ENCODE measurements around the gene TEX10.

- TF ChIP-seq, protein P1, sequence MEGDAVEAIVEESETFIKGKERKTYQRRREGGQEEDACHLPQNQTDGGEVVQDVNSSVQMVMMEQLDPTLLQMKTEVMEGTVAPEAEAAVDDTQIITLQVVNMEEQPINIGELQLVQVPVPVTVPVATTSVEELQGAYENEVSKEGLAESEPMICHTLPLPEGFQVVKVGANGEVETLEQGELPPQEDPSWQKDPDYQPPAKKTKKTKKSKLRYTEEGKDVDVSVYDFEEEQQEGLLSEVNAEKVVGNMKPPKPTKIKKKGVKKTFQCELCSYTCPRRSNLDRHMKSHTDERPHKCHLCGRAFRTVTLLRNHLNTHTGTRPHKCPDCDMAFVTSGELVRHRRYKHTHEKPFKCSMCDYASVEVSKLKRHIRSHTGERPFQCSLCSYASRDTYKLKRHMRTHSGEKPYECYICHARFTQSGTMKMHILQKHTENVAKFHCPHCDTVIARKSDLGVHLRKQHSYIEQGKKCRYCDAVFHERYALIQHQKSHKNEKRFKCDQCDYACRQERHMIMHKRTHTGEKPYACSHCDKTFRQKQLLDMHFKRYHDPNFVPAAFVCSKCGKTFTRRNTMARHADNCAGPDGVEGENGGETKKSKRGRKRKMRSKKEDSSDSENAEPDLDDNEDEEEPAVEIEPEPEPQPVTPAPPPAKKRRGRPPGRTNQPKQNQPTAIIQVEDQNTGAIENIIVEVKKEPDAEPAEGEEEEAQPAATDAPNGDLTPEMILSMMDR (IDR thresholded peaks at IDR 0.05) = no peak
- TF ChIP-seq POLR2AphosphoS5 (IDR thresholded peaks at IDR 0.05) = no peak
- TF ChIP-seq POLR2A (IDR thresholded peaks at IDR 0.05) = no peak
Measured at GRCh38 chr9:100303747-100304146, 49.0 kb downstream of the TEX10 start.
